Cardiac muscle cell (in vitro differentiated cells and primary cell): ENCODE measurements around the gene TTC36. TPM values are rescaled to one million over a fixed set of nuclear protein-coding genes. Genes with fewer than 3 reads are reported as not detected.

ENCODE experiments used
- DNase-seq, 2 donors: peaks; one replicate each; pipeline versions ENCODE4 v3.0.0 to v3.0.0-alpha.2; 2010 to 2017; ENCODE audit warnings: low read depth in 1 of 2, low spot score in 1 of 2
- H3K27ac ChIP-seq: fragments of 200-600 bp; sonication (generic); 2 replicates; pipeline ENCODE4 v1.5.1; 2016
- H3K27me3 ChIP-seq: fragments of 200-600 bp; sonication (generic); 2 replicates; pipeline ENCODE4 v1.6.0; 2016; ENCODE audit warnings: control low read depth
- H3K36me3 ChIP-seq: fragments of 200-600 bp; sonication (generic); 2 replicates; pipeline ENCODE4 v1.5.1; 2016; ENCODE audit warnings: control low read depth
- H3K4me1 ChIP-seq: fragments of 200-600 bp; sonication (generic); 2 replicates; pipeline ENCODE4 v1.8.1; 2017; ENCODE audit warnings: low read depth, mild to moderate bottlenecking, mixed run types
- H3K4me3 ChIP-seq: fragments of 200-600 bp; sonication (generic); 2 replicates; pipeline ENCODE4 v1.5.1; 2016; ENCODE audit warnings: mild to moderate bottlenecking
- H3K9me3 ChIP-seq: fragments of 200-600 bp; sonication (generic); 2 replicates; pipeline ENCODE4 v1.5.1; 2017; ENCODE audit warnings: low read depth, mild to moderate bottlenecking, control low read depth
- polyA plus RNA-seq: library from polyadenylated mRNA; unstranded; fragments of >200 nt; fragmentation: Nextera tagmentation; extraction: Ambion mirVana; gene quantifications from 2 replicates; pipeline ENCODE4 v1.2.1, GENCODE V29; 2016
- total RNA-seq: library from RNA; depleted of rRNA; stranded (reverse); fragments of >200 nt; gene quantifications from 2 replicates; pipeline ENCODE4 v1.2.3, GENCODE V29; 2016
- TF ChIP-seq, protein P1 (sequence below): IDR thresholded peaks from 2 replicates; pipeline ENCODE4 v1.5.1; 2012; ENCODE audit warnings: low read depth, mild to moderate bottlenecking, low read length

TTC36 gene
- total and polyA plus RNA-seq, 2 experiments from 2014 or later, result 5.6 to 8.2 TPM

DNA sequence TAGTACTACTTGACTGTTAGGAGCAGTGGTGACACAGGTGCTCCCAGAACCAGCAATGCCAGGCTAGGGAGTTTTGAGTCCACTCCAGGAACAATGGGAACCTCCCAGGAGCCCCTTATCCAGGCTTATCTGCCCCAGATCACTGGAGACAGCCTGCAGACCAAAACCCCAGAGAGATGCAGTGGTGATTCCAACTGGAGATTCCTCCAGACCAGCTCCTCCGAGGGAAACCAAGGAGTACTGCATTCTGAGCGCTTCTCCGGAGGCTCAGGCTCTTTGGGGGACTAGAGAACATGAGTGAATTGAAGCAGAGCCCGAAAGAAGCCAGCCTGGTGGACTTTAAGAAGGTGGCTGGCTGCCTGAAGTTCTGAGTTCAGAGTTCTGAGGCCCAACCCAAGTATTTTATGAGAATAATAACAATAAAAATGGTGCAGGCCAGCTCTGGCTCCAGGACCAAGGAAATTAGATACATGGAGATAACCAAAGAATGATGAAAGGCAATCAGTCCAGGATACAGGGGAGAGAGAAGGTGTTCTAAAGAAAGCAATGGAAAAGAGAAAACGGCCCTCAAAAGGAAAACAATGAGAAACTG lies 2.4 kb downstream of the TTC36 start:
- TF ChIP-seq, protein P1, sequence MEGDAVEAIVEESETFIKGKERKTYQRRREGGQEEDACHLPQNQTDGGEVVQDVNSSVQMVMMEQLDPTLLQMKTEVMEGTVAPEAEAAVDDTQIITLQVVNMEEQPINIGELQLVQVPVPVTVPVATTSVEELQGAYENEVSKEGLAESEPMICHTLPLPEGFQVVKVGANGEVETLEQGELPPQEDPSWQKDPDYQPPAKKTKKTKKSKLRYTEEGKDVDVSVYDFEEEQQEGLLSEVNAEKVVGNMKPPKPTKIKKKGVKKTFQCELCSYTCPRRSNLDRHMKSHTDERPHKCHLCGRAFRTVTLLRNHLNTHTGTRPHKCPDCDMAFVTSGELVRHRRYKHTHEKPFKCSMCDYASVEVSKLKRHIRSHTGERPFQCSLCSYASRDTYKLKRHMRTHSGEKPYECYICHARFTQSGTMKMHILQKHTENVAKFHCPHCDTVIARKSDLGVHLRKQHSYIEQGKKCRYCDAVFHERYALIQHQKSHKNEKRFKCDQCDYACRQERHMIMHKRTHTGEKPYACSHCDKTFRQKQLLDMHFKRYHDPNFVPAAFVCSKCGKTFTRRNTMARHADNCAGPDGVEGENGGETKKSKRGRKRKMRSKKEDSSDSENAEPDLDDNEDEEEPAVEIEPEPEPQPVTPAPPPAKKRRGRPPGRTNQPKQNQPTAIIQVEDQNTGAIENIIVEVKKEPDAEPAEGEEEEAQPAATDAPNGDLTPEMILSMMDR, result no peak
- DNase-seq, result no peak
- H3K4me3 ChIP-seq, result peak overlapping the region; percentile 97
- H3K27ac ChIP-seq, result no peak overlapping the region
- no peaks in the 10 kb centered on the region for H3K4me1 ChIP-seq
- H3K27me3 ChIP-seq, result no peaks in the 10 kb centered on the region
- no peaks in the 10 kb centered on the region for H3K36me3 ChIP-seq
- H3K9me3 ChIP-seq, result no peaks in the 10 kb centered on the region

DNA sequence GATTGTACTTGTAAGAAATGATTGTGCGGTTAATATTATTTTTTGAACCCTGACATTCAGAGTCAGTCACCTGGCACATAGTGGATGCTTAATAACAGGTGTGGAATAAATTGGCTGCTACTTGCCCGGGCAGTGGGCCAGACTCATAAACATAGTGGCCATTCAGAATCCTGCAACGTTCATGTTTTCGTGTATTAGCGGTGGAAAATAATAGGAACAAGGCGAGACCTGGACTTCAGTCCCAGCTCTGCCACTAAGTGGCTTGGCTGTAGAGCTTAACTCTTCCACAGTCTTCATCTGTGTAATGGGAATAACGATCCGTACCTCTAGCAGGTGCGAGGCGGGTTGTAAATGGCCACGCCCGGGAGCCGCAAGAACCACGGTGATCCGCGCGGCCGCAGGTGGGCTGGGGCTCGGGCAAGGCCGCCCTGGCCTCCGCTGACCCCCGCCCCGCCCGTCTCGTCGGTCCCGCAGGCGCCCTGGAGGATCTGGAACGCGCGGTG lies 3.0 kb downstream of the TTC36 start:
- H3K27ac ChIP-seq, result peak overlapping the region; percentile 69
- H3K27me3 ChIP-seq, result no peaks in the 10 kb centered on the region
- DNase-seq, result no peak
- H3K9me3 ChIP-seq, result no peaks in the 10 kb centered on the region
- no peaks in the 10 kb centered on the region for H3K4me1 ChIP-seq
- TF ChIP-seq, protein P1, result no peak
- H3K4me3 ChIP-seq, result peak overlapping the region; percentile 97
- no peaks in the 10 kb centered on the region for H3K36me3 ChIP-seq

DNA sequence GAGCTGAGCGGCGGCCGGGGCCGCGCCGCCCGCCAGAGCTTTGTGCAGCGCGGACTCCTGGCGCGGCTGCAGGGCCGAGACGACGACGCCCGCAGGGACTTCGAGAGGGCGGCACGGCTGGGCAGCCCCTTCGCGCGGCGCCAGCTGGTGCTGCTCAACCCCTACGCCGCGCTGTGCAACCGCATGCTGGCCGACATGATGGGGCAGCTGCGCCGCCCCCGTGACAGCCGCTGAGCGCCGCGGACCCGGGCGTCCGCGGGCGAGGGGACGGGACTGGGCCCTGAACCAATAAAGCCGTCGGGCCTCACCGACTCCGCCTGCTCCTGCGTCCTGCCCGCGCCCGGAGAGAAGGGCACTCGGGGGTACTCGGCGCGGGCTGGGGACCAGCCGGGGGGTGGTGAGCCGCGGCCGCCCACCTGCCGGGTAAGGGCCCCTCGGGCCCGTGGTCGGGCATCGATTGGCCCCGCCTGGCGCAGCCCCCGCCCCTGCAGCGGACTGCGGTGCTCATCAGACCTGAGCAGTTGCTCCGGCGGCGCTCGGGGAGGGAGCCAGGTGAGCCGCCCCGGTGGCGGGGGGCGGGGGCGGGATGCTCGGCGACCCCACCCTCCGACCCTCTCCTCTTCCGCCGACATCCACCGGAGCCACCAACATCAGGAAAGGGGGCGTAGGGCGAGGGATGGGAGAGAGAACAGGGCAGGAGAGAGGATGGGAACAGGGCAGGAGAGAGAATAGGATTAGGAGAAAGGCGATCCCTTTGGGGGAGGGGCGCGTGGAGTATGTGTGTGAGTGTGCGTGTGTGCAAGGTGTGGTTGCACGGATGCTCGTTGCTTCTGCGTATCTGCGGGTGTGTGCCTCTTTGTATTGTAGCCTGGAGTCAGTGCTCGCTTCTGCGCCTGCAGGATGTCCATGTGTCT lies 3.7 kb downstream of the TTC36 start, which contains the start of gene TMEM25:
TSS of gene TMEM25 (plus strand) at position 510 of the 914 bp plus-strand sequence. CDS start 610 bp downstream, outside the sequence.
- Histone ChIP-seq H3K4me1 (no peaks in the 10 kb centered on the region), H3K27me3 (no peaks in the 10 kb centered on the region), H3K36me3 (no peaks in the 10 kb centered on the region), H3K4me3 (peak within 1 kb of the TSS; percentile 97), H3K9me3 (no peaks in the 10 kb centered on the region), H3K27ac (peak within 1 kb of the TSS; percentile 69)
- TF ChIP-seq, protein P1, result no peak
- peak; percentile 34 to 82 for DNase-seq

DNA sequence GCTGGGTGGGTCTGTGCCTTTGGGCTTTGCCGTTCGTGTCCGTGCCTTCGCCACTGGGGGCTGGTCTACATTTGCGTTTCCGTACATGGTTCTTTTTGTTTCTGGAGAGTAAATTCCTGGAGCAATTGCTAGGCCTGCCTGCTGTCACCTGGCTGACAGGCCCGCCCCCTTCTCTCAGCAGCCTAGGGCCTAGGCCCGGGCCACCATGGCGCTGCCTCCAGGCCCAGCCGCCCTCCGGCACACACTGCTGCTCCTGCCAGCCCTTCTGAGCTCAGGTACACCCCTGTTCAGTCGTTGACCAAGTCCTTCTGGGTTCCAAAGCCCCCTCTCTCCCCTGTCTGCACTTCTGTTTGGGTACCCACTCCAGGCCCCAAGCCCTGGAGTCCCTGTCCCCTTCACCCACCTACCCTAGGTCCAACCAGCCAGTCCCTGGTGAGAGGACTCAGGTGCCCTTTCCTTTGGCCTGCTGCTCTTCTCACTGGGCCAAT lies 4.4 kb downstream of the TTC36 start:
- peak overlapping the region; percentile 97 for H3K4me3 ChIP-seq
- DNase-seq, result no peak
- H3K4me1 ChIP-seq, result no peaks in the 10 kb centered on the region
- H3K36me3 ChIP-seq, result no peaks in the 10 kb centered on the region
- no peaks in the 10 kb centered on the region for H3K27me3 ChIP-seq
- H3K27ac ChIP-seq, result peak overlapping the region; percentile 57
- TF ChIP-seq, protein P1, result no peak
- no peaks in the 10 kb centered on the region for H3K9me3 ChIP-seq

DNA sequence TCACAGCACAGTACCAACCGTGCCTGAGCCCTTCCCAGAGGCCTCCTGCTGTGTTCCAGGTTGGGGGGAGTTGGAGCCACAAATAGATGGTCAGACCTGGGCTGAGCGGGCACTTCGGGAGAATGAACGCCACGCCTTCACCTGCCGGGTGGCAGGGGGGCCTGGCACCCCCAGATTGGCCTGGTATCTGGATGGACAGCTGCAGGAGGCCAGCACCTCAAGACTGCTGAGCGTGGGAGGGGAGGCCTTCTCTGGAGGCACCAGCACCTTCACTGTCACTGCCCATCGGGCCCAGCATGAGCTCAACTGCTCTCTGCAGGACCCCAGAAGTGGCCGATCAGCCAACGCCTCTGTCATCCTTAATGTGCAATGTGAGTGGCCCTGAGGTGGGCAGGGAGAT lies 4.8 kb downstream of the TTC36 start:
- H3K36me3 ChIP-seq, result no peaks in the 10 kb centered on the region
- peak overlapping the region; percentile 97 for H3K4me3 ChIP-seq
- H3K4me1 ChIP-seq, result no peaks in the 10 kb centered on the region
- TF ChIP-seq, protein P1, result no peak
- no peaks in the 10 kb centered on the region for H3K9me3 ChIP-seq
- DNase-seq, result no peak
- peak overlapping the region; percentile 57 for H3K27ac ChIP-seq
- no peaks in the 10 kb centered on the region for H3K27me3 ChIP-seq
